Prostate gland (tissue), 2 donors: ENCODE measurements around the gene RPTOR. TPM values are rescaled to one million over a fixed set of nuclear protein-coding genes. Genes with fewer than 3 reads are reported as not detected.

Experiments used
- DNase-seq: peaks from one replicate; pipeline ENCODE4 v3.0.0-alpha.2; 2019; ENCODE audit warnings: low spot score
- H3K27ac ChIP-seq, 2 donors: fragments of 200-600 bp; sonication (generic); 2 replicates each; pipeline ENCODE4 v1.5.1; 2017 to 2019
- H3K27me3 ChIP-seq: fragments of 200-600 bp; sonication (generic); replicated peaks from 2 replicates; pipeline ENCODE4 v1.5.1; 2019; ENCODE audit not compliant: insufficient read depth
- H3K36me3 ChIP-seq, 2 donors: fragments of 200-600 bp; sonication (generic); 1 replicate in 1 of 2; 2 replicates in 1 of 2; pipeline versions ENCODE4 v1.5.1 to v1.8.1; 2017 to 2019
- H3K4me1 ChIP-seq: fragments of 200-600 bp; sonication (generic); replicated peaks from 2 replicates; pipeline ENCODE4 v1.5.1; 2019
- H3K4me3 ChIP-seq, 2 donors: fragments of 200-600 bp; sonication (generic); 2 replicates each; pipeline ENCODE4 v1.5.1; 2017 to 2019
- H3K9me3 ChIP-seq: fragments of 200-600 bp; sonication (generic); 2 replicates; pipeline ENCODE4 v1.5.1; 2017
- POLR2A ChIP-seq: fragments of 450-650 bp; IDR thresholded peaks from one replicate; pipeline ENCODE4 v1.6.1; 2016; ENCODE audit warnings: antibody characterized with exemption, mild to moderate bottlenecking
- POLR2AphosphoS5 ChIP-seq: sonication (generic); formaldehyde crosslinking; IDR thresholded peaks from one replicate; pipeline ENCODE4 v1.6.1; 2017; ENCODE audit warnings: antibody characterized with exemption
- WGBS: methylation state at CpG from one replicate; pipeline ENCODE4 v1.1.5; 2018; 5-methylcytosine and 5-hydroxymethylcytosine counted together
- intact Hi-C: fragments of 100-400 bp; cut with DNase I; formaldehyde crosslinking; loops from one replicate; pipeline ENCODE4 v1.14.2; 2022
- total RNA-seq, 2 donors: library from RNA; depleted of rRNA; stranded (reverse); fragments of >200 nt; gene quantifications; one replicate each; pipeline ENCODE4 v1.1.0, GENCODE V29; 2016
- TF ChIP-seq, protein P1 (sequence below), 4 experiments: fragments of 200-600 bp in 2 of 4; fragments of 450-650 bp in 2 of 4; sonication (generic) in 2 of 4; IDR thresholded peaks; 1 replicate in 3 of 4; 2 replicates in 1 of 4; pipeline ENCODE4 v1.5.1; 2016 to 2019; ENCODE audit warnings: antibody characterized with exemption in 4 of 4, mild to moderate bottlenecking in 2 of 4, moderate library complexity in 2 of 4

The RPTOR gene
- total RNA-seq, 2 donors from 2014 or later = 30.3 to 62.5 TPM

DNA sequence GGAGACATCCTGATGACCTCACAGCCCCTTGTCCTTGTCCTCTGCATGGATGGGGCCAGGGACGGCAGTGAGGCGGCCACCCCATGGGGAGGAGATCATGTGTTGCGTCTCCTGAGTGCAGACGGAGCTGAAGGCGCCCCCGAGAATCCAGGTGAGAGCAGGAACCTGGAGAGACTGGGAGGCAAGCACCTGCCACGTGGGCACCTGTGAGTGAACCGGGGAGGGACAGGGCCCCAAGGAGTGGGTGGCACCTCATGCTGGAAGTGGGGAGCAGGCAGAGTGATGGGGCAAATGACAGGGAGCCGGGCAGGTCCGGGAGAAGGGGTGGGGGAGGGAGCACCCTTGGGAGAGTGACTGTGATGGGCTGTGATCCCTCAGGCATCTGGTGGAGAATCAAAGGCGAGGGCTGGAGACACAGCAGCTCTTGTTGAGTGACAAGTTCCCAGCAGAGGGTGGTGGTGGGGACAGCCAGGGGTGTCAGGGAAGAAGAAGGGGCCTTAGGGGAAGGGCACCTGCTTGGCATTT lies 272.7 kb downstream of the RPTOR start:
- TF ChIP-seq POLR2A (no peak), POLR2AphosphoS5 (no peak)
- TF ChIP-seq, protein P1, sequence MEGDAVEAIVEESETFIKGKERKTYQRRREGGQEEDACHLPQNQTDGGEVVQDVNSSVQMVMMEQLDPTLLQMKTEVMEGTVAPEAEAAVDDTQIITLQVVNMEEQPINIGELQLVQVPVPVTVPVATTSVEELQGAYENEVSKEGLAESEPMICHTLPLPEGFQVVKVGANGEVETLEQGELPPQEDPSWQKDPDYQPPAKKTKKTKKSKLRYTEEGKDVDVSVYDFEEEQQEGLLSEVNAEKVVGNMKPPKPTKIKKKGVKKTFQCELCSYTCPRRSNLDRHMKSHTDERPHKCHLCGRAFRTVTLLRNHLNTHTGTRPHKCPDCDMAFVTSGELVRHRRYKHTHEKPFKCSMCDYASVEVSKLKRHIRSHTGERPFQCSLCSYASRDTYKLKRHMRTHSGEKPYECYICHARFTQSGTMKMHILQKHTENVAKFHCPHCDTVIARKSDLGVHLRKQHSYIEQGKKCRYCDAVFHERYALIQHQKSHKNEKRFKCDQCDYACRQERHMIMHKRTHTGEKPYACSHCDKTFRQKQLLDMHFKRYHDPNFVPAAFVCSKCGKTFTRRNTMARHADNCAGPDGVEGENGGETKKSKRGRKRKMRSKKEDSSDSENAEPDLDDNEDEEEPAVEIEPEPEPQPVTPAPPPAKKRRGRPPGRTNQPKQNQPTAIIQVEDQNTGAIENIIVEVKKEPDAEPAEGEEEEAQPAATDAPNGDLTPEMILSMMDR (IDR thresholded peaks at IDR 0.05) = no peak
- no peaks in the 10 kb centered on the region for H3K27me3 ChIP-seq
- DNase-seq = no peak
- H3K36me3 ChIP-seq = no peaks in the 10 kb centered on the region
- 96% methylated on average over 11 of the region's 11 CpGs for WGBS
- no peak overlapping the region for H3K4me3 ChIP-seq
- H3K9me3 ChIP-seq = no peaks in the 10 kb centered on the region
- intact Hi-C loops = no loop called here
- H3K27ac ChIP-seq = no peak overlapping the region
- no peaks in the 10 kb centered on the region for H3K4me1 ChIP-seq

DNA sequence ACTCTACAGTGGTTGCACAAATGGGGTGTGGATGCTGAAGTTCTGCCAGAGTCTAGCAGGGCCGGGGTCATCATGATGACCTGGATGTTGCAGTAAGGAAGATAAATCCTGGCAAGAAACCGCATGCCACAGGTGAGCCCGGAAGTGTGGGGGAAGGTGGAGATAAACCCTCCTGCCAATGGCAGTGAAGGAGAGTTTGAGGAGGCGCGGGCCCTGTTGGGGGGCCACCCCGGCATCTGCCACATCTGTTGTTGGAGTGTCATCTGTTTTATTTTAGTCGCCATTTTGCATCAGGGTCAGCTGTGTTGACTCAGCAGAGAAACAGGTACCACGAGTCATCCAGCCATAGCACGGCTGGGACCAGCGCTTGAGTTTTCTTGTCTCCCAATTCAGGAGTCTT lies 273.2 kb downstream of the RPTOR start:
- no peaks in the 10 kb centered on the region for H3K27me3 ChIP-seq
- H3K4me3 ChIP-seq = no peak overlapping the region
- 92% methylated on average over 10 of the region's 10 CpGs for WGBS
- DNase-seq = no peak
- TF ChIP-seq, protein P1 (IDR thresholded peaks at IDR 0.05) = no peak
- no peak for TF ChIP-seq POLR2A
- TF ChIP-seq POLR2AphosphoS5 = no peak
- no peaks in the 10 kb centered on the region for H3K4me1 ChIP-seq
- H3K36me3 ChIP-seq = no peaks in the 10 kb centered on the region
- intact Hi-C loops = no loop called here
- H3K27ac ChIP-seq = no peak overlapping the region
- H3K9me3 ChIP-seq = no peaks in the 10 kb centered on the region

DNA sequence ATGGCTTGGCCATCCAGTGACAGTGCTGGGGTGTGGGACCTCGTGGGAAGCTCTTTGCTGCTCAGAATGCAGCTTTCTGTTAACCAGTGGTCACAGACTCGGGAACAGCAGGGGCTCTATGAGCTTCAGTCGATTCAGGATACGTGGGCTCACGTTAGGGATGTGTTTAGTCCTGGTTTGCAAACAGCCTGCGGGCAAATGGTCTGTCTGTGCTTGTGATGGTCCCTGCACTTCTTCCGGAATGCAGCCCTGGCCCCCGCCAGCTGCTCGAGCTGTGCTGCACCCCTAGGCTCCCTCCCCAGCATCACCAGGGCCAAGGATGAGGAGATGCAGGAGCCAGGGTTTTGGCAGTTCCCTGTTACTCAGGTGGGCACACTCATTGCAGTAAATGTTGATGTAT lies 274.2 kb downstream of the RPTOR start:
- TF ChIP-seq, protein P1 (IDR thresholded peaks at IDR 0.05) = no peak
- TF ChIP-seq POLR2A (no peak), POLR2AphosphoS5 (no peak)
- WGBS = 72% methylated on average over 9 of the region's 9 CpGs
- H3K36me3 ChIP-seq = no peaks in the 10 kb centered on the region
- no peak overlapping the region for H3K27ac ChIP-seq
- peaks cover 3% of the 10 kb centered on the region for H3K4me1 ChIP-seq
- no peak overlapping the region for H3K4me3 ChIP-seq
- no peak for DNase-seq
- H3K9me3 ChIP-seq = no peaks in the 10 kb centered on the region
- intact Hi-C loops = no loop called here
- no peaks in the 10 kb centered on the region for H3K27me3 ChIP-seq

DNA sequence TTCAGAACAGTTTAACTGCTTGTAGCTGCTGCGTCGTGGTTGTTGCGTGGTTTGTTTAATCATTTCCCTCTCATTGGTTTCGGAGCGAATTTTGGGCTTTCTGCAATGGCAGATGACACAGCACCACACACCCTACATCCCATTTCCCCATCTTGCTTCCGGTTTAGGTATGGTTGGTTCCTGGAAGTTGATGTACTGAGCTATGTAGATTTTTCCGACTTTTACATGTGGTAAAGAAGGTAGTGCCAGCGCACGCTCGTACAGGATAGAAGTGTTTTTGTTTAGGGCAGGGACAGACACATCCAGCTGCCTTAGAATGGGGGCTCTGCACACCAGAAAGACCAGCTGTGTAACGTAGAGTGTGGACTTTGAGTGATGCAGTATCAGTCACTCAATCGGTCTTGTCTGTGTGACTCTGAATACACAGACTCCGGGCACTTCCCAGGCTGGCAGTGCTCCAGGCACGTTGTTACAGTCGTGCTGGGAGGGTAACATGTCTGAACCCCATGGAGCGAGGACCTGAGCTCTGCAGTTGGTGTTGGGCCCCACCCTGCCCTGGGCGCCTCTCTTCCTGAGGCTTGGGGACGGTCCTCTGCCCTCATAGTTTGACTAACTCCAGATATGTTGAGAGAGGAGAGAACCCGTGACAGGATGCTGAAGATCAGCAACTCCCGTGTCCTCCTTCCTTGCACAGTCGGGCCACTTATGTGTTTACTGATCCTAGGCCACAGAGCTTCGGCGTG lies 275.0 kb downstream of the RPTOR start:
- no peak for TF ChIP-seq POLR2A
- TF ChIP-seq, protein P1 (IDR thresholded peaks at IDR 0.05) = no peak
- no peak for TF ChIP-seq POLR2AphosphoS5
- Histone ChIP-seq H3K4me3 (no peak overlapping the region), H3K4me1 (peaks cover 3% of the 10 kb centered on the region), H3K27ac (no peak overlapping the region), H3K36me3 (no peaks in the 10 kb centered on the region), H3K9me3 (no peaks in the 10 kb centered on the region), H3K27me3 (no peaks in the 10 kb centered on the region)
- WGBS = 62% methylated on average over 23 of the region's 23 CpGs
- intact Hi-C loops = no loop called here
- DNase-seq = no peak

DNA sequence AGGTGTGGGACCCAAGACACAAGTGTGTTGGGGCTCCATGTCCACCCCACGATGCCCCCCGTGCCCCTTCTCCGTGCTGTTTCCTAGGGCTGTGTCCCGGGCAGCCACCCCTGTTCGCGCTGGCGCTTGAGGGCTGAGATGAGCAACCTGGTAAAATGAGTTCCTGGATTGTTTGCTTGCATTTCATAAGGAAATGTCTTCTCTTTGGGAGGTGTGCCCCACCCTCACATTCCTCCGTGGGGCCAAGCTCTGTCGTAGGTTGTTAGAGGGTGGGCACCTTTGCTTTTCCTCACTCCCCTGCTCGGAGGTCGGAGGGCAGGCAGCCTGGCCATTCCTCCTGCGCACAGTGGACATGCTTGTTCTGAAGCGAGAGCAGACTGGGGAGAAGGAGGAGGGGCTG lies 275.7 kb downstream of the RPTOR start:
- Histone ChIP-seq H3K4me1 (peaks cover 3% of the 10 kb centered on the region), H3K9me3 (no peaks in the 10 kb centered on the region), H3K27ac (no peak overlapping the region), H3K36me3 (no peaks in the 10 kb centered on the region), H3K4me3 (no peak overlapping the region), H3K27me3 (no peaks in the 10 kb centered on the region)
- no peak for DNase-seq
- TF ChIP-seq POLR2A (no peak), POLR2AphosphoS5 (no peak)
- TF ChIP-seq, protein P1 (IDR thresholded peaks at IDR 0.05) = no peak
- intact Hi-C loops = no loop called here
- 74% methylated on average over 13 of the region's 13 CpGs for WGBS
